HEK293 (cell line): Measurements from ENCODE around the gene CELF4.

Experiments
- CTCF ChIA-PET: fragments of 350-600 bp; formaldehyde crosslinking; extraction: SDS; loops from one replicate; lab custom pipeline; 2021; ENCODE audit warnings: antibody characterized with exemption; lab: Yijun Ruan, JAX
- POLR2A ChIA-PET: fragments of 300-600 bp; formaldehyde crosslinking; extraction: SDS; loops from one replicate; lab custom pipeline; 2020; ENCODE audit warnings: antibody characterized with exemption, inconsistent platforms; lab: Yijun Ruan, JAX
- H3K27ac ChIP-seq: fragments of 200-500 bp; sonication (Bioruptor generic); 2 replicates; pipeline ENCODE4 v1.5.1; 2014; ENCODE audit warnings: low read depth, low read length, control low read depth, inconsistent platforms; ENCODE audit errors: extremely low read depth
- H3K36me3 ChIP-seq, 2 experiments: fragments of 200-500 bp in 1 of 2; sonication (Bioruptor generic) in 1 of 2; 1 replicate in 1 of 2; 2 replicates in 1 of 2; pipeline ENCODE4 v1.5.1; 2014 to 2017; ENCODE audit warnings: inconsistent platforms in 2 of 2, low read length in 2 of 2; ENCODE audit not compliant: control insufficient read depth in 2 of 2, insufficient read depth in 1 of 2
- H3K4me1 ChIP-seq: fragments of 200-500 bp; sonication (Bioruptor generic); 2 replicates; pipeline ENCODE4 v1.5.1; 2014; ENCODE audit warnings: mild to moderate bottlenecking, low read length, inconsistent platforms; ENCODE audit not compliant: control insufficient read depth, insufficient read depth
- H3K4me3 ChIP-seq: 2 replicates; pipeline ENCODE4 v1.5.1; 2011; ENCODE audit warnings: low read depth, mild to moderate bottlenecking, control low read depth, low read length, moderate library complexity
- H3K9me3 ChIP-seq: fragments of 200-500 bp; sonication (Bioruptor generic); 2 replicates; pipeline ENCODE4 v1.5.1; 2014; ENCODE audit warnings: low read depth, low read length, inconsistent platforms; ENCODE audit not compliant: control insufficient read depth, insufficient read depth
- HIC1 ChIP-seq: fragments of 450-650 bp; formaldehyde crosslinking; IDR thresholded peaks from 2 replicates; pipeline ENCODE4 v1.5.1; 2016; ENCODE audit warnings: missing biosample characterization, missing genetic modification characterization
- KLF7 ChIP-seq: fragments of 450-650 bp; formaldehyde crosslinking; IDR thresholded peaks from 2 replicates; pipeline ENCODE4 v1.5.1; 2016; ENCODE audit warnings: missing biosample characterization, missing genetic modification characterization, borderline replicate concordance
- MZF1 ChIP-seq: fragments of 450-650 bp; formaldehyde crosslinking; IDR thresholded peaks from 2 replicates; pipeline ENCODE4 v1.5.1; 2017; ENCODE audit warnings: missing biosample characterization, missing genetic modification characterization, borderline replicate concordance
- PBX3 ChIP-seq: sonication (generic); formaldehyde crosslinking; IDR thresholded peaks from 2 replicates; pipeline ENCODE4 v1.8.1; 2022; ENCODE audit warnings: mild to moderate bottlenecking, moderate library complexity, missing genetic modification reagents
- PRDM2 ChIP-seq: fragments of 450-650 bp; formaldehyde crosslinking; IDR thresholded peaks from 2 replicates; pipeline ENCODE4 v1.5.1; 2016; ENCODE audit warnings: missing biosample characterization, missing genetic modification characterization, borderline replicate concordance
- ZBTB8A ChIP-seq: fragments of 450-650 bp; formaldehyde crosslinking; IDR thresholded peaks from 2 replicates; pipeline ENCODE4 v1.5.1; 2016; ENCODE audit warnings: missing biosample characterization, missing genetic modification characterization
- ZNF10 ChIP-seq: fragments of 450-650 bp; formaldehyde crosslinking; IDR thresholded peaks from 2 replicates; pipeline ENCODE4 v1.5.1; 2017; ENCODE audit warnings: missing biosample characterization, missing genetic modification characterization
- ZNF169 ChIP-seq: fragments of 450-650 bp; formaldehyde crosslinking; IDR thresholded peaks from 2 replicates; pipeline ENCODE4 v1.5.1; 2016; ENCODE audit warnings: missing biosample characterization, missing genetic modification characterization
- ZNF280C ChIP-seq: fragments of 450-650 bp; formaldehyde crosslinking; IDR thresholded peaks from 2 replicates; pipeline ENCODE4 v1.5.1; 2016; ENCODE audit warnings: missing biosample characterization, missing genetic modification characterization
- ZNF350 ChIP-seq: fragments of 450-650 bp; formaldehyde crosslinking; IDR thresholded peaks from 2 replicates; pipeline ENCODE4 v1.5.0; 2017; ENCODE audit warnings: missing biosample characterization, mild to moderate bottlenecking, missing genetic modification characterization
- ZNF473 ChIP-seq: fragments of 450-650 bp; formaldehyde crosslinking; IDR thresholded peaks from 2 replicates; pipeline ENCODE4 v1.5.1; 2017; ENCODE audit warnings: missing biosample characterization, missing genetic modification characterization
- ZNF501 ChIP-seq: fragments of 450-650 bp; formaldehyde crosslinking; IDR thresholded peaks from 2 replicates; pipeline ENCODE4 v1.5.1; 2016; ENCODE audit warnings: missing biosample characterization, missing genetic modification characterization
- ZNF514 ChIP-seq: fragments of 450-650 bp; formaldehyde crosslinking; IDR thresholded peaks from 2 replicates; pipeline ENCODE4 v1.5.1; 2016; ENCODE audit warnings: missing biosample characterization, missing genetic modification characterization
- ZNF555 ChIP-seq: fragments of 450-650 bp; formaldehyde crosslinking; conservative IDR thresholded peaks from 2 replicates; pipeline ENCODE4 v1.5.1; 2017; ENCODE audit warnings: missing biosample characterization, mild to moderate bottlenecking, missing genetic modification characterization, inconsistent platforms
- ZNF600 ChIP-seq: fragments of 450-650 bp; formaldehyde crosslinking; IDR thresholded peaks from 2 replicates; pipeline ENCODE4 v1.5.1; 2016; ENCODE audit warnings: missing biosample characterization, missing genetic modification characterization
- ZNF843 ChIP-seq: fragments of 450-650 bp; formaldehyde crosslinking; IDR thresholded peaks from 2 replicates; pipeline ENCODE4 v1.5.1; 2016; ENCODE audit warnings: missing biosample characterization, missing genetic modification characterization
- ZSCAN30 ChIP-seq: fragments of 450-650 bp; IDR thresholded peaks from 2 replicates; pipeline ENCODE4 v1.5.1; 2018; ENCODE audit warnings: missing biosample characterization, mild to moderate bottlenecking, missing genetic modification characterization, moderate library complexity

The CELF4 gene

DNA sequence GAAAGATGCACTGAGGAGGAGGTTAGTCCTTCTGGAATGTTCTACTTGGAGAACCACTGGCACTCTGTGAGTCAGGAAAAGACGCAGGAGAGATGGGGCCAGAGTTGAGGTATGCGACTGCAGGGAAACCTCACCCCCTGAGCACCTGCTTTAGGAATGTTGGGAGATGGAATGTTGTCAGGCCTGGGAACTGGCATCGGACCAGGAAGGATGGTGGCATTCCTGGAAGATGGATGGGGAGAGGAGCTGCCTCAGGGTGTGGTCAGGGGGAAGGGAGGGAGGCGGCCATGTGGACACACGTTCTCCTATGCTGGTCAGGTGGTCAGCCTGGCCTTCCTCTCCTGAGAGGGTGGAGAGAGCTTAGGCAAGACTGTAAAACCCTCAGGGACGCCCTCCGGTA, 146.3 kb downstream of the CELF4 start:
- H3K4me1 ChIP-seq = no peaks in the 10 kb centered on the region
- TF ChIP-seq ZNF473 (tag by site-specific recombination) (no peak), HIC1 (tag by site-specific recombination) (no peak), KLF7 (tag by site-specific recombination) (no peak), ZNF10 (no peak), ZNF501 (no peak), ZBTB8A (tag by site-specific recombination) (no peak), ZNF843 (no peak), PBX3 (no peak), ZNF555 (no peak), ZNF350 (tag by site-specific recombination) (no peak), ZNF169 (tag by site-specific recombination) (no peak), ZSCAN30 (tag by site-specific recombination) (no peak), ZNF600 (tag by site-specific recombination) (no peak), ZNF280C (tag by site-specific recombination) (no peak), ZNF514 (tag by site-specific recombination) (no peak), MZF1 (tag by site-specific recombination) (no peak), PRDM2 (tag by site-specific recombination) (no peak)
- H3K4me3 ChIP-seq = no peak overlapping the region
- H3K9me3 ChIP-seq = no peaks in the 10 kb centered on the region
- no peak overlapping the region for H3K27ac ChIP-seq
- no peaks in the 10 kb centered on the region for H3K36me3 ChIP-seq
- CTCF ChIA-PET = no interaction called here
- POLR2A ChIA-PET = no interaction called here
